Loucy (cell line): ENCODE measurements around the gene FBN1.

ENCODE experiments used
- H2AFZ ChIP-seq: fragments of 200-600 bp; sonication (generic); 2 replicates; pipeline ENCODE4 v1.6.0; 2016; ENCODE audit warnings: antibody characterized with exemption, mild to moderate bottlenecking, low read length, moderate library complexity
- H3F3A ChIP-seq: fragments of 200-600 bp; 2 replicates; pipeline ENCODE4 v1.6.0; 2016; ENCODE audit warnings: antibody characterized with exemption, low read depth, mild to moderate bottlenecking
- H3K27me3 ChIP-seq: fragments of 200-600 bp; sonication (generic); 2 replicates; pipeline ENCODE4 v1.6.1; 2014; ENCODE audit warnings: low read length, mild to moderate bottlenecking; ENCODE audit not compliant: insufficient read depth, poor library complexity, severe bottlenecking
- H3K36me3 ChIP-seq: fragments of 200-600 bp; sonication (generic); 2 replicates; pipeline ENCODE4 v1.6.1; 2016; ENCODE audit warnings: low read length; ENCODE audit not compliant: insufficient read depth
- H3K4me1 ChIP-seq: fragments of 200-600 bp; sonication (generic); 2 replicates; pipeline ENCODE4 v1.5.1; 2014; ENCODE audit warnings: low read length, mild to moderate bottlenecking; ENCODE audit not compliant: insufficient read depth, poor library complexity, severe bottlenecking
- H3K4me2 ChIP-seq: fragments of 200-600 bp; sonication (generic); 2 replicates; pipeline ENCODE4 v1.6.0; 2014; ENCODE audit warnings: antibody characterized with exemption, low read length, low read depth, mild to moderate bottlenecking; ENCODE audit not compliant: poor library complexity, severe bottlenecking
- H3K4me3 ChIP-seq: fragments of 200-600 bp; sonication (generic); 2 replicates; pipeline ENCODE4 v1.5.1; 2014; ENCODE audit warnings: low read length, mild to moderate bottlenecking, mixed read lengths; ENCODE audit not compliant: poor library complexity, severe bottlenecking
- H3K79me2 ChIP-seq: fragments of 200-600 bp; sonication (generic); 2 replicates; pipeline ENCODE4 v1.6.1; 2014; ENCODE audit warnings: low read length; ENCODE audit not compliant: insufficient read depth
- H3K9ac ChIP-seq: fragments of 200-600 bp; sonication (generic); 2 replicates; pipeline ENCODE4 v1.6.0; 2014; ENCODE audit warnings: mild to moderate bottlenecking, low read depth, low read length, moderate library complexity; ENCODE audit not compliant: poor library complexity, severe bottlenecking
- H3K9me2 ChIP-seq: fragments of 200-600 bp; sonication (generic); replicated peaks from 2 replicates; pipeline ENCODE4 v1.6.1; 2016; ENCODE audit warnings: low read depth, low read length, mixed read lengths
- H3K9me3 ChIP-seq: fragments of 200-600 bp; sonication (generic); 2 replicates; pipeline ENCODE4 v1.6.1; 2014; ENCODE audit warnings: mild to moderate bottlenecking, antibody characterized with exemption, low read length, low read depth; ENCODE audit not compliant: insufficient read depth
- H4K20me1 ChIP-seq: fragments of 200-600 bp; sonication (generic); 2 replicates; pipeline ENCODE4 v1.6.0; 2014; ENCODE audit warnings: antibody characterized with exemption, low read length, mild to moderate bottlenecking; ENCODE audit not compliant: insufficient read depth, poor library complexity, severe bottlenecking
- EZH2phosphoT487 ChIP-seq: fragments of 200-600 bp; IDR thresholded peaks from 2 replicates; pipeline ENCODE4 v1.6.1; 2018; ENCODE audit warnings: antibody characterized with exemption, mild to moderate bottlenecking, moderate library complexity, borderline replicate concordance
- TF ChIP-seq, protein P1 (sequence below): fragments of 200-600 bp; sonication (generic); conservative IDR thresholded peaks from 2 replicates; pipeline ENCODE4 v1.5.1; 2014; ENCODE audit warnings: mild to moderate bottlenecking, antibody characterized with exemption, low read length

FBN1 gene

DNA sequence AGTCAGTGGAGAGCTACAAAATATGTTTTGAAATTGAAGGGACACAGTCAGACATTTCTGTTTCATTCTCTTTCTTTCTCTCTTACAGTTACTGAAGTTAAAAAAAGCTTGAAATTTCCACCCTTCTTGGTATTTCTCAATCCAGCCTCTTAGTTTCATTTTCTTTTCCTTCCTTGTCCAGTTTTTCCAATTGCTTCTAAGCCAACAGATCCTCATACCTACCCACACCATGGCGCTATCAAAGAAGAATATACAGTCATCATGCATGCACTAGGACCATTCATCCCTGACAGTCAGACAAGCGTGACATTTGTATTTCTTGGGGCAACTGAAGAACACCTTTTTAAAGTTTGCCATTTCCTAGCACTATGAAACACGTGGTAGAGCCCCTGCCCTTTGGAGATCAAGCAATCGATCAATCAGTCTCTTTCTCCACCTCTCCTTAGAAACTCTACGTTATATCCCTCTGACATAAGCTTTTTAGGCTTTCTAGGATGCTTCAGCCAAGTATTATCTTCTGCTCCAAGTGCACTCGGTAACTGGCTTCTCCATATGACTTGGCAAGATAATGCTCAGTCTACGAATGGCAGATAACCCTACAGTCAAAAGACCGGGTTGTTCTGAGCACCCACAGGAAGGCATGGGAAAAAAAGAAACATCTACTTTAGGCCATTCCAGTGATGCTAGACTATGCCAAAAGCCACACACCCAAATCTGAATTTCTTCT, 65.4 kb downstream of the FBN1 start:
- Histone ChIP-seq H3K4me2 (no peak overlapping the region), H3K9ac (no peak overlapping the region), H4K20me1 (no peaks in the 10 kb centered on the region), H3K79me2 (no peaks in the 10 kb centered on the region), H3F3A (no peaks in the 10 kb centered on the region), H2AFZ (no peak overlapping the region), H3K27me3 (no peaks in the 10 kb centered on the region), H3K4me3 (no peak overlapping the region), H3K9me2 (no peaks in the 10 kb centered on the region), H3K9me3 (no peaks in the 10 kb centered on the region), H3K4me1 (no peaks in the 10 kb centered on the region), H3K36me3 (no peaks in the 10 kb centered on the region)
- no peak for TF ChIP-seq EZH2phosphoT487
- TF ChIP-seq, protein P1, sequence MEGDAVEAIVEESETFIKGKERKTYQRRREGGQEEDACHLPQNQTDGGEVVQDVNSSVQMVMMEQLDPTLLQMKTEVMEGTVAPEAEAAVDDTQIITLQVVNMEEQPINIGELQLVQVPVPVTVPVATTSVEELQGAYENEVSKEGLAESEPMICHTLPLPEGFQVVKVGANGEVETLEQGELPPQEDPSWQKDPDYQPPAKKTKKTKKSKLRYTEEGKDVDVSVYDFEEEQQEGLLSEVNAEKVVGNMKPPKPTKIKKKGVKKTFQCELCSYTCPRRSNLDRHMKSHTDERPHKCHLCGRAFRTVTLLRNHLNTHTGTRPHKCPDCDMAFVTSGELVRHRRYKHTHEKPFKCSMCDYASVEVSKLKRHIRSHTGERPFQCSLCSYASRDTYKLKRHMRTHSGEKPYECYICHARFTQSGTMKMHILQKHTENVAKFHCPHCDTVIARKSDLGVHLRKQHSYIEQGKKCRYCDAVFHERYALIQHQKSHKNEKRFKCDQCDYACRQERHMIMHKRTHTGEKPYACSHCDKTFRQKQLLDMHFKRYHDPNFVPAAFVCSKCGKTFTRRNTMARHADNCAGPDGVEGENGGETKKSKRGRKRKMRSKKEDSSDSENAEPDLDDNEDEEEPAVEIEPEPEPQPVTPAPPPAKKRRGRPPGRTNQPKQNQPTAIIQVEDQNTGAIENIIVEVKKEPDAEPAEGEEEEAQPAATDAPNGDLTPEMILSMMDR = no peak

DNA sequence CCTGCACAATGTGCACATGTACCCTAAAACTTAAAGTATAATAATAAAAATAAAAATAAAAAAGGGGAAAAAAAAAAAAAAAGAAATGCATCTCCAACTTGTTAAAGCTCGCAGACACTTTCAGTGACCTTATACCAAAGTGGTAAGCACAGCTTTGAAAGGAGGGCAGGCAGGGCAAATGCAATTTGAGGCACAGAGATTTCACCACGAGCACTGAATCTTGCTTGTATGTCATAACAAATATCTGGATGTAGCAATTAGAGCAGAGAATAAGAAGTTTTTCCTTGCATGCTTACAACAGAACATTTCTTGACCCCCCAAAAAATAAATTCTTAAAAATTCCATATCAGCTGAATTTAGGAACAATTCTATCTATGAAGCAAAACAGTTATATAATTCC, 66.5 kb downstream of the FBN1 start:
- Histone ChIP-seq H3F3A (no peaks in the 10 kb centered on the region), H3K36me3 (no peaks in the 10 kb centered on the region), H3K4me1 (no peaks in the 10 kb centered on the region)

DNA sequence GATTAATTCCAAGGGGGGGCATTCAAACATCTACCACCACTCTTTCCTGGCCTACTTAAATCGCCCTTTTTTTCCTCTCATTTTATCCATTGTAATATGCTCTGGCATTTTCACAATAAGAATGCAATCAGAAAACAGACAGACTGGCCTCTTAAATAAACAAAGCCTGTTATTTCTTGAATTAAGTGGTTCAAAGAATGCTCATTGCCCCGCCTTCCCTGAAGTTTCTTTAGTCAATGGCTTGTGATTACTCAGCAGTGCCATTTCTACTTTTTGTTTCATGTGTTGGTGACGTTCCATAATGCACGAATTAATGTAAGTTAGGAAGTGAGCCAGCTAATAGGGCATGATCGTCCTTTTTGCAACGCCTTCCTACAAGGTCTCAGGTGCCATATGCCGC, 68.0 kb downstream of the FBN1 start:
- Histone ChIP-seq H3F3A (no peaks in the 10 kb centered on the region), H3K79me2 (no peaks in the 10 kb centered on the region), H3K27me3 (no peaks in the 10 kb centered on the region), H3K4me1 (no peaks in the 10 kb centered on the region), H3K9me3 (no peaks in the 10 kb centered on the region), H3K9me2 (no peaks in the 10 kb centered on the region), H3K4me2 (no peak overlapping the region), H2AFZ (no peak overlapping the region), H4K20me1 (no peaks in the 10 kb centered on the region), H3K4me3 (no peak overlapping the region), H3K36me3 (no peaks in the 10 kb centered on the region), H3K9ac (no peak overlapping the region)
- TF ChIP-seq, protein P1 = no peak
- no peak for TF ChIP-seq EZH2phosphoT487

More for the DNA sequence above, 66.5 kb downstream of the FBN1 start:
- TF ChIP-seq EZH2phosphoT487 = no peak
- TF ChIP-seq, protein P1 = no peak
- H2AFZ ChIP-seq = no peak overlapping the region
- H3K79me2 ChIP-seq = no peaks in the 10 kb centered on the region
- no peak overlapping the region for H3K4me3 ChIP-seq
- H3K4me2 ChIP-seq = no peak overlapping the region
- H3K27me3 ChIP-seq = no peaks in the 10 kb centered on the region
- H4K20me1 ChIP-seq = no peaks in the 10 kb centered on the region
- H3K9me2 ChIP-seq = no peaks in the 10 kb centered on the region
- no peaks in the 10 kb centered on the region for H3K9me3 ChIP-seq
- no peak overlapping the region for H3K9ac ChIP-seq
